Panc1 (cell line): ENCODE measurements around the gene GRIN2A.

ENCODE experiments used
- POLR2AphosphoS5 ChIP-seq: IDR thresholded peaks from 2 replicates; pipeline ENCODE4 v1.6.1; 2012; ENCODE audit warnings: mild to moderate bottlenecking, low read depth, low read length, moderate library complexity
- TF ChIP-seq, protein P1 (sequence below), 2 experiments: IDR thresholded peaks; 2 replicates each; pipeline ENCODE4 v1.6.1; 2011 to 2012; ENCODE audit warnings: low read depth in 2 of 2, control low read depth in 1 of 2, low read length in 1 of 2, mild to moderate bottlenecking in 1 of 2, moderate library complexity in 1 of 2; ENCODE audit not compliant: insufficient read depth in 1 of 2

DNA sequence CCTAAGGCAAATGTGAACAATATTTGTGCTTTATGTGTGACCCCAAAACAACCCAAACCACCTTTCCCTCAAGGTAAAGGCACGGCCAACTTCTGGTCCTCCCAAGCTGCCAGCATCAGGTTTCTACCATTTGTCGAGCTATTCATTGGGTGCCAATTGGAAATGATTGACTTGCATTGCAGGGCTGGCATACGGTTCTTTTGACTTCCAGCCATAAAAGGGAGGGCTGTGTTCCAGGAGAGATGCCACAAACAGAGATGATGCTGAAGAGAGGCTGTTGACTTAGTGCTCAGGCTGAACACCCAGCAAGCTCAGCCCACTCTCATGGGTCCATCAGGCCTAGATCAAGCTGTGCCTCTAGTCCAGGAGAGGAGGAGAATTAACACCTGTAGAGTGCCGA lies 252.4 kb downstream of the GRIN2A start:
- no peak for TF ChIP-seq POLR2AphosphoS5
- TF ChIP-seq, protein P1, sequence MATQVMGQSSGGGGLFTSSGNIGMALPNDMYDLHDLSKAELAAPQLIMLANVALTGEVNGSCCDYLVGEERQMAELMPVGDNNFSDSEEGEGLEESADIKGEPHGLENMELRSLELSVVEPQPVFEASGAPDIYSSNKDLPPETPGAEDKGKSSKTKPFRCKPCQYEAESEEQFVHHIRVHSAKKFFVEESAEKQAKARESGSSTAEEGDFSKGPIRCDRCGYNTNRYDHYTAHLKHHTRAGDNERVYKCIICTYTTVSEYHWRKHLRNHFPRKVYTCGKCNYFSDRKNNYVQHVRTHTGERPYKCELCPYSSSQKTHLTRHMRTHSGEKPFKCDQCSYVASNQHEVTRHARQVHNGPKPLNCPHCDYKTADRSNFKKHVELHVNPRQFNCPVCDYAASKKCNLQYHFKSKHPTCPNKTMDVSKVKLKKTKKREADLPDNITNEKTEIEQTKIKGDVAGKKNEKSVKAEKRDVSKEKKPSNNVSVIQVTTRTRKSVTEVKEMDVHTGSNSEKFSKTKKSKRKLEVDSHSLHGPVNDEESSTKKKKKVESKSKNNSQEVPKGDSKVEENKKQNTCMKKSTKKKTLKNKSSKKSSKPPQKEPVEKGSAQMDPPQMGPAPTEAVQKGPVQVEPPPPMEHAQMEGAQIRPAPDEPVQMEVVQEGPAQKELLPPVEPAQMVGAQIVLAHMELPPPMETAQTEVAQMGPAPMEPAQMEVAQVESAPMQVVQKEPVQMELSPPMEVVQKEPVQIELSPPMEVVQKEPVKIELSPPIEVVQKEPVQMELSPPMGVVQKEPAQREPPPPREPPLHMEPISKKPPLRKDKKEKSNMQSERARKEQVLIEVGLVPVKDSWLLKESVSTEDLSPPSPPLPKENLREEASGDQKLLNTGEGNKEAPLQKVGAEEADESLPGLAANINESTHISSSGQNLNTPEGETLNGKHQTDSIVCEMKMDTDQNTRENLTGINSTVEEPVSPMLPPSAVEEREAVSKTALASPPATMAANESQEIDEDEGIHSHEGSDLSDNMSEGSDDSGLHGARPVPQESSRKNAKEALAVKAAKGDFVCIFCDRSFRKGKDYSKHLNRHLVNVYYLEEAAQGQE (IDR thresholded peaks at IDR 0.05; ENCODE audit: insufficient read depth in 1 of 2, low read depth in 2 of 2, low read length in 1 of 2), result no peak
